GM21367 (cell line): ENCODE results near the gene DISP3.

Experiments used
- ATAC-seq: cut with Tn5 transposase; IDR thresholded peaks from one replicate; pipeline ENCODE4 v1.9.1; 2021; ENCODE audit not compliant: unreplicated experiment

DISP3 gene, protein sequence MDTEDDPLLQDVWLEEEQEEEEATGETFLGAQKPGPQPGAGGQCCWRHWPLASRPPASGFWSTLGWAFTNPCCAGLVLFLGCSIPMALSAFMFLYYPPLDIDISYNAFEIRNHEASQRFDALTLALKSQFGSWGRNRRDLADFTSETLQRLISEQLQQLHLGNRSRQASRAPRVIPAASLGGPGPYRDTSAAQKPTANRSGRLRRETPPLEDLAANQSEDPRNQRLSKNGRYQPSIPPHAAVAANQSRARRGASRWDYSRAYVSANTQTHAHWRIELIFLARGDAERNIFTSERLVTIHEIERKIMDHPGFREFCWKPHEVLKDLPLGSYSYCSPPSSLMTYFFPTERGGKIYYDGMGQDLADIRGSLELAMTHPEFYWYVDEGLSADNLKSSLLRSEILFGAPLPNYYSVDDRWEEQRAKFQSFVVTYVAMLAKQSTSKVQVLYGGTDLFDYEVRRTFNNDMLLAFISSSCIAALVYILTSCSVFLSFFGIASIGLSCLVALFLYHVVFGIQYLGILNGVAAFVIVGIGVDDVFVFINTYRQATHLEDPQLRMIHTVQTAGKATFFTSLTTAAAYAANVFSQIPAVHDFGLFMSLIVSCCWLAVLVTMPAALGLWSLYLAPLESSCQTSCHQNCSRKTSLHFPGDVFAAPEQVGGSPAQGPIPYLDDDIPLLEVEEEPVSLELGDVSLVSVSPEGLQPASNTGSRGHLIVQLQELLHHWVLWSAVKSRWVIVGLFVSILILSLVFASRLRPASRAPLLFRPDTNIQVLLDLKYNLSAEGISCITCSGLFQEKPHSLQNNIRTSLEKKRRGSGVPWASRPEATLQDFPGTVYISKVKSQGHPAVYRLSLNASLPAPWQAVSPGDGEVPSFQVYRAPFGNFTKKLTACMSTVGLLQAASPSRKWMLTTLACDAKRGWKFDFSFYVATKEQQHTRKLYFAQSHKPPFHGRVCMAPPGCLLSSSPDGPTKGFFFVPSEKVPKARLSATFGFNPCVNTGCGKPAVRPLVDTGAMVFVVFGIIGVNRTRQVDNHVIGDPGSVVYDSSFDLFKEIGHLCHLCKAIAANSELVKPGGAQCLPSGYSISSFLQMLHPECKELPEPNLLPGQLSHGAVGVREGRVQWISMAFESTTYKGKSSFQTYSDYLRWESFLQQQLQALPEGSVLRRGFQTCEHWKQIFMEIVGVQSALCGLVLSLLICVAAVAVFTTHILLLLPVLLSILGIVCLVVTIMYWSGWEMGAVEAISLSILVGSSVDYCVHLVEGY (N-terminal part only)

DNA sequence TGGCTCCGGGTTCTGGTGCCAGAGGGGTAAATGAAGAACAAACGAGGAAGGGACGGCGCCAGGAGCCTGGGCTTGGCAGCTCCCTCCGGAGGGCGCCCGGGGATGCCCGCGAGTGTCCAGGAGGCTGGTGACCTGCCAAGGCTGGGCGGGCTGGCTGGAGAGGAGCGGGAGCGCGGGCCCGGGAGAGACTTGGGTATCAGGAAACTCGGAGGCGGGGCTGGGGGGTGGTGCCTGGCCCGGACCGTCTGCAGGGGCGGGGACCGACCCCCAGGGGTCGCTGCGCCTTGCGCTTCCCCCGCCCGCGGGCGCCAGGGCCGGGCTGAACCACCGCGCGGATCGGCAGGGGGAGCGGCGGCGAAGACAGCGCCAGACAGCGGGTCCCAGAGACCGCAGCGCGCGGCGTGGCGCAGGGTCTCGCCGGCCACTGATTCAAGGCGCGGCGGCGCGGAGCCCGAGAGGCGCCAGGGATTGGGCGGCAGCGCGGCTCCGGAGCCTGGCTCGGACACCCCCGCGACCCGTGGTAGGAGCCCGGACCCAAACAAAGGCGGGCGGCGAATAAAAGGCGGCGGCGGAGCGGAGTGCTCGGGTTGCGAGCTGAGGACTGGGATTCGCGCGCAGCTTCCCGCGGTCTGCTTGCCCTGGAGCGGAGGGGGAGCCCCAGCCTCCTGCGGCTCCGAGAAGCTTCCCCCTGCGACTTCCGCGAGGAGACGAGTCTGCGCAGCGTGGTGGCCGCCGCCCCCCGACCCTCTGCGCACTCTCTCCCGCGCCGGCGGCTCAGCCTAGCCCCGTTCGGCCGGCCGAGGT is at the start of gene DISP3:
Gene DISP3 (plus strand): TSS at position 585 of the 804 bp plus-strand sequence. CDS start 21,838 bp downstream, outside the sequence.
- ATAC-seq = no peak

DNA sequence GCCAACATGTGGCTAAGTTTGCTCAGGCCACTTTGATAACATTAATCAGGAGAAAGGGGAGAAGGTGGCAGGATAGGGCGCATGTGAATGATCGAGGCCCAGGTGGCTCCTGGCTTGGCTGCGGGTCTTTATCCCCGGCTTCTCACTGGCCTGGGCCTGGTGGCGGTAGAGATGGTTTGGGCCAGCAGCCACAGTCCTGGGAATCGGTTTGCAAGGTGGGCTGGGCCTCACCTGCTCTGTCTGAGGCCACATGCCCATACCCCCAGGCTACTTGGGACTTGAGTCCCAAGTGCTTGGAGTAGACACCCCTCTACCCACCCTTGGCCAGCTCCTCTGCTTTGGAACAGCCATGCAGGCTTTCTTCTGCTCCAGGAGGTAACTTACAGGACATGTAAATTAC is 49.7 kb upstream of the DISP3 start:
- no peak for ATAC-seq

DNA sequence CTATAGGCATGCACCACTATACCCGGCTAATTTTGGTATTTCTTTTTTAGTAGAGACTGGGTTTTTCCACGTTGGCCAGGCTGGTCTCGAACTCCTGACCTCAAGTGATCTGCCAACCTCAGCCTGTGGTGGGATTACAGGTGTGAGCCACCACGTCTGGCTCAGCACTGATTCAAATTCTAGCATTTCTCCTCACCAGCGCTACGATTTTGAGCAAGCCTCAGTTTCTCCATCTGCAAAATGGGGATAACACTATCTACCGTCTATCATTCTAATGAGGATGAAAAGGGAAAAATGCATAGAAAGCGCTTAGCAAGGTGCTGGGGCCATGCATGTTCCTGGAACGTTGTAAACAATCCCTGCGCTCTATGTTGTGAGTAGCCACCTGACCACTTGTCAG is 49.0 kb upstream of the DISP3 start:
- no peak for ATAC-seq

DNA sequence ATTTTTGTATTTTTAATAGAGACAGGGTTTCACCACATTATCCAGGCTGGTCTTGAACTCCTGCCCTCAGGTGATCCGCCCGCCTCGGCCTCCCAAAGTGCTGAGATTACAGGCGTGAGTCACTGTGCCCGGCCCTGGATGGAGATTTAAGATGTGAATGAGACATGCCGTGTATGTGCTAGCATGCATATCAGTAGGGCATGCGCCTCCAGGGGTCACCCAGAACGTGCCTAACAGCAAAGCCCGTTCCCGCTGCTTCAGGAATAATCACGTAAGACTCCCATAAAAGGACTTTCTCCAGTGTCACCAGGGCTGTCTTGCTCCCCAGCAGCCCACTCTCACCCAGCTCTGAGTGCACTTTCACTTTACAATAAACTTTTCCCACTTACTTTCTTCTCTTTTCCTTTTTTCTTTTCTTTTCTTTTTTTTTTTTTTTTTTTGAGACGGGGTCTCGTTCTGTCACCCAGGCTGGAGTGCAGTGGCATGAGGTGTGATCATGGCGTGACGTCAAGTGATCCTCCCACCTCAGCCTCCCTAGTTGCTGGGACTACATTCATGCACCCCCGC is 46.9 kb upstream of the DISP3 start:
- no peak for ATAC-seq

DNA sequence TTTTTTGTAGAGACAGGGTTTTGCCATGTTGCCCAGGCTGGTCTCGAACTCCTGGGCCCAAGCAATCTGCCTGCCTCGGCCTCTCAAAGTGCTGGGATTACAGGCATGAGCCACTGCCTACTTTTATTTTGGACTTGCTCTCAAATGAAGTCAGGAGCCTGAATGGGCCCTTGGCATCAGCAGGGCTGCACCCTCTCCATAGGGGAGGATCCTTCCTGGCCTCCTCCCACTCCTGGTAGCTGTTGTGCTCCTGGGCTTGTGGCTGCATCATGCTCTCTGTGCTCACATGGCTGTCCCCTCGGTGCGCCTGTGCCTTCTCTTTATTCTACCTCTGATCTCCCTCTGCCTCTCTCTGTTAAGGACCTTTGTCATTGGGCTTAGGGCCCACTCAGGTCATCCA is 46.4 kb upstream of the DISP3 start:
- ATAC-seq = no peak

DNA sequence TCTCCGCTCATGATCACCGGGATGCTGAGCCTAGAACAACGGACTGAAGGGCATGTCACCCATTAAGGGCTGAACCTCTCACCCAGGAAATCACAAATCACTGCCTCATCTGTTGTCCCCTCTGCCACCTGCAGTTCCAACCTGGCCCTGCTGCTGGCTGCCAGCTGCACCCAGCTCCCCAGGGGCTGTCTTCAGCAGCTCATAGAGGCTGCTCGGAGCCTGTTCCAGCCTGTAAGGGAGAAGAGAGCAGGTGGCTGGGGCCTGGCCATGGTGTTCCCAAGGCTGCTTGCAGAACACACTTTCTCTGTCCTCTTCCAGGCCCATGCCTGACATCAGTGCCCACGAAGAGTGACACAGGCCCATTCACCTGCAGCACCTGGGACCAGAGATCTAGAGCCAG is 44.5 kb upstream of the DISP3 start:
- no peak for ATAC-seq

DNA sequence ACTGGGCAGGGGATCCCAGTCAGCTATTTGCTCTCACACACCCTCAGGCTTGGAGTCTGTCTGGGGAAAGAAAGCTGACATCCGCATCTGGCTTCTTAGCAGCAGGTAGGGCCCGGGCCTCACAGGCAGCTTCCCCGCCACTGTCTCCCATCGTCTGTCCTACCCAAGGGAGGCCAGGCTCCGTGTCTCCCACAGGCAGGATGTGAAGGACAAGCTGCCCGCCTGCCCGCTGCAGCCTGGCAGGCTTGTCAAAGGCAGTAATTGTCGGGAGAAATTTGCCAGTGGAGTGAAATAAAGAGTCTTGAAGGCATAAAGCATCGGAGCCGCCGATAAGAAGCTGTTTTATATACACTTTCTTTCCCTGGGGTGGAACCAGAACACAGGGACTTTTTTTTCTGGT is 44.0 kb upstream of the DISP3 start:
- ATAC-seq = no peak

DNA sequence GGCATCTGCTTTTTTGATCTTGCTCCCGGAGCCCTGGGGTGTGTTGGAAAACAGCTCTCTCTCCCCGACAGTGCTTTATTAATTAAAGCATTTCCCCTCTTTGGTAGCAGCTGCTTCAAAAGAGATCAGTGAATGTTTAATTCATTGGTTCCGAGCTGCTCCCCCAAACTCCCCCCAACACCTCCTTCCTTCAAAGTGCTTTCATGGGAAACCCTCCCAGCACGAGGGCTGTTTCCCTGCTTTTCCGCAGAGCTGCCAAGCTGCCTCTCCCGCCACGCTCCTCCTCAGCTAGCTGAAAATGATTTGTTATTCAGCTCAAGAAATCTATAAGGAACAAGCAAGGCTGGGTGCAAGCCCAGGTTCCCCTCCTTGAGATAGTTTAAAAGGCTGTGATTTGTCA is 40.0 kb upstream of the DISP3 start:
- ATAC-seq = no peak

DNA sequence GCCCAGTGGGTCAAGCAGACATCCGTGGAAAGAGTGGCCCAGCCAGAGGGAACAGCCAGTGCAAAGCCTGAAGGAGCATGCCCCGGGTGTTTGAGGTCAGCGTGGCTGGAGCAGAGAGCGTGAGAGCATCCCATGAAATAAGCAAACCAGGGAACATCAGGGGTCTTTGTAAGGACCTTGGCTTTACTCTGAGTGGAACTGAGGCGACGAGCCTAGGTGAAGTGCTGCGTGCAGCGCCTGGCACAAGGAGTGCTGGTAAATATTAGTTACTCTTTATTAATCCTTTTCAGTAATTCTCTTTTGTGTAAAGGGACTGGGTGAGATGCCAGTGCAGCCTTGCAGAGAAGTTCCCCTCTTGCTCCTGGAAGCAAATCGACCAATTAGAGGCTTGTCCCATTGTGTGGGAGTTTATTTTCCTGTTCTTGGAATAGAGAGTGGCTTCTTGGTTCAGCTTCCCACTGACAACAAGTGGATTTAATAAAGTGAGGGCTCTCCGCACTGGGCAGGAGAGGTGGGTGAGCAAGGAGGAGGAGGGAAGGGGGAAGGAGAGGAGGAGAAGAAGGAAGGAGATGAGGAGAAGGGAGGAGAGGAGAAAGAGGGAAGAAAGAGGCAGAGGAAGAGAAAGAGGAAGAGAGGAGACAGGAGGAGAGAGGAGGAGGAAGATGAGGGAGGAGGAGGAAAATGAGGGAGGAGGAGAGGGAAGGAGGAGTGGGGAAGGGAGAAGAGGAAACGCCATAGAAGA is 37.6 kb upstream of the DISP3 start:
- ATAC-seq = no peak

DNA sequence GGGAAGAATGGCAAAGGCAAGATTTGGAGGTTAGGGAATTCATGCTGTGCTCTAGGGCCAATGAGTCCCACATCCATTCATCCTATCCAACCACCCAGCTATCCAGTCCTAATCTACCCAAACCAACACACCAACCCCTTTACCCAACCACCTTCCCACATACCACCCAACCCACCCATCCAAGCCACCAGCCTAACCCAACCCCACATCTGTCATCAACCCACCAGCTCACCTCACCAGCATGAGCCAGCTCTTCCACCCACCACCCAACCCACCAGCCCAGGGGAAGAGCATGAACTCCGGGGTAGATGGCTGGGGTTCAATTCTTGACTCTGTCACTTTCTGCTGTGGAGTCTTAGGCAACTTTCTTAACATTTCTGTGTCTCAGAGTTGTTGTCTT is 35.9 kb upstream of the DISP3 start:
- ATAC-seq = no peak

DNA sequence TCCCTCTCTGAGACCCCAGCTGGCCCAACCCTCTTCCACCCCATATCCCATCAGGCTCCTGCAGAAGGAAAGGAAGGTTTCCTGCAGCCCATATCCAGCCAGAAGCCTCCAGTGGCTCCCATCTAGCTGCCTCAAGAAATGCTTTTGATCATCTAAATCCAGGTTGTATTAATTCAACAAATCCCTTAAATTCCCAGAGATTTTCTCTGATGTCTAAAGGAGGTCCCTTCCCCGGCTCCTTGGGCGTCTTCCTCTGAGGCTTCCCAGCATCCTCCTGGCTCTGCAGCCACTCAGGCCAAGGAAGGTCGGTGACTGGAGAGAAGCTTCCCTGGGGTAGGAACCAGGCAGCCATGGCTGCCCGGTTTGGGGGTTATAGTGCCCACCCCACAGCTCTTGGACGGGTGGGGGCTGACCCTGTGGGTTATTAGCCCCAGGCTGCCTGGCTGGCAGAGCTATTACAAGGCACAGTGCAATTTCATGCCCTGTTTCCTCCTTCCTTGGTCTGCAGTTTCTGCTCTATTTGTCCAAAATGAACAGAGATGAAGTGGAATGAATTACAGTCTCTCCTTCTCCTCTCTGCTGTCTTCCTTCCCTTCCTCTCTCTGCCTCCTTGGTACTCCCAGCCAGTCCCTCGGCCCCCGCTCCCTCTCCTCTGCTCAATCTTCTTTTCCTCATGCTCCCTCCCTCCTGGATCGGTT is 34.8 kb upstream of the DISP3 start:
- ATAC-seq = no peak

DNA sequence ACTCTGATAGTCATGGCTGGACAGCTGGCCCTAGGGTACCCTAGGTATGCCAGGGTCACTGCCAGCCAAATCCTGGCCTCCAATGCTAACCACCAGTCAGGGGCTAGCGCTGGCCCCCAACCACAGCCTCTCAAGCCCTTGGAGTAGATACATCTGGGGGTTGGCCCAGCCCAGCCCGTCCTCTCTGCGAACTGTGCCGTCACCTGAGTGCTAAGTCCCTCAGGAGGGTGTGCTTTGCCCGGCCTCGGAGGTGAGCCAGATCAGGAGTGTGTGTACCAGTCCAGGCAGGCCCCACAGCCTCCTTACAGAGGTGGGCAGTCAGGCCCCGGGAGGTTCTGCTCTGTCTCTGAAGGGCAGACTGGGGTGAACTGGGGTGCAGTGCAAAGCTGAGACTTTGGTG is 34.0 kb upstream of the DISP3 start:
- no peak for ATAC-seq

DNA sequence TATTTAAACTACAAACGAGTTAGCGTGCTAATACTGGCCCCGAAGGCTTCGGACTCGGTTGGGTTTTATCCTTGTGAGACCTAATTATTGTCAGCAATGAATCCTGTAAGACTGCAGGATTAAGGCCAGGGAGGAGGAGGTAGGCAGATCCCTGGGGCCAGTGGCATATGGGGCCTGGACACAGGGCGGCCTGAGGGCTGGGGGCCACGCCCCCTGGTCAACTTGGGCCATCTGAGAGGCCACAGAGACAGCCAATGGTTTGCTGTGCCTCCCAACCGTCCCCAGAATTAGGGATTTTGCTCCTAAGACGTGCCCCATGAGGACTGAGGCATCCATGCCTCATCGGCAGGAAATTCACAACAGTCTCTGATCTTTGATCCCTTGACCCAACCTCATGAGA is 31.1 kb upstream of the DISP3 start:
- no peak for ATAC-seq

DNA sequence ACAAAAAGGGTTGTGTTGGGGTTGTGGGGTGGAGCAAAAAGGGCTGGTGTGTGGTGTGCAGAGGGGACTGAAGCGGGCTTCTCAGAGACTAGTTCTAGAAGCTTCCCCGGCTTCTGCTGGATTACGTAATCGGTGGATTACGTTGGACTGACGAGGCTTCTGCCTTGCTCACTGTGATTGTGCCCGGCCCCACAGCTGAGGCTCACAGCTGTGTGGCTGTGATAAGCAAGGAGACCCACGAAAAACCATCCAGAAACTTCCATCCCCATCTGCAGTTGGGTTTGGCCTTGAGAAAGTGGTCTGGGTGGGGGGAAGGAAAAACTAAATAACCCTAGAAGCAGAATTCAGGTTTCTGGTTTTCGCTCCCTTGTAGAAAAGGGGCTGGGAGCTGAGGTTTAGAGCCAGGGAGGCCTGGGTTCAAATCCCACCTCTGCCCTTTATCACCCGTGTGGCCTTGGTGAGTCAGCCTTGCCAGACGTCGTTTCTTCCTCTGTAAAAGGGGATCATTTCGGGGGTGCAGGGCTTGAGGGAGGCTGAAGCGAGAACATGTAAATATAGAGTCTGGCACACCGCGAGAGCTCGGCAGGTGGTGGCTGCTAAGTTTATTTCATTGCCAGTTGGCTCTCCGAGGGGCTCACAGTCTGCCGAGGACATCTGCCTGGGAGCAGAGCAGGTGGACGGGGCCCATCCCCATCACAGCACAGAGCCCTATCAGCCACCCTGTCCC is 30.4 kb upstream of the DISP3 start:
- no peak for ATAC-seq

DNA sequence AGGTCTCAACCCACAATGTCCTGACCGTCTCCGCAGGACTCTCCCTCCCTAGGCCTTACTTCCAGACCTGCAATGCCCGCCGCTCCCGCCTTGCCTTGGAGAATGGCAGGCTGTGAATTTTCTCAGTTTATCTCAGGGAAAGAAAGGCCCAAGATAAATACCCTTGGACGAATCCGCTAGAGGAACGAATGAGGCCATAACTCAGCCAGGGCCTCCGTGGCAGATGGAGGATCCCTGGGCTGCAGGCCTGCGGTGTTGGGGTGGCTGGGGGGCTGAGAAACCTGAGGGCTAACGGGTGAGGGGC is 29.9 kb upstream of the DISP3 start:
- ATAC-seq = no peak

DNA sequence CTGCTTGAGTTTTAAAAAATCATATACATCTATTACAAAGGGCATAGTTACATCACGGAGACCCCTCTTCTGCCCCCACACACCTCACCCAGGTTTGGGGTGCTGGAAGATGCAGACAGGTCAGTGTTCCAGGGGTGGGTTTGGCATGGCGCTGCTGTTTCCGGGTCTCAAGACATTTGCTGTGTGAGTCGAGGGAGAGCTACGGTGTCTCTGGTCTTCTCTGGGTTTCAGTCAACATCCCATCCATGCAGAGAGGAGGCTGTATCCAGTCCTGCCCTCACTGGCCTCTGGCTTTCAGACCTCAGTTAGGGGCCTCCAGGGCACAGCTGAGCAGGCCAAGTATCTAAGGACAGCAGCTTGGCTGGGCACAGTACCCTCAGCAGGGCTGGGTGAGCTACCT is 28.6 kb upstream of the DISP3 start:
- no peak for ATAC-seq

DNA sequence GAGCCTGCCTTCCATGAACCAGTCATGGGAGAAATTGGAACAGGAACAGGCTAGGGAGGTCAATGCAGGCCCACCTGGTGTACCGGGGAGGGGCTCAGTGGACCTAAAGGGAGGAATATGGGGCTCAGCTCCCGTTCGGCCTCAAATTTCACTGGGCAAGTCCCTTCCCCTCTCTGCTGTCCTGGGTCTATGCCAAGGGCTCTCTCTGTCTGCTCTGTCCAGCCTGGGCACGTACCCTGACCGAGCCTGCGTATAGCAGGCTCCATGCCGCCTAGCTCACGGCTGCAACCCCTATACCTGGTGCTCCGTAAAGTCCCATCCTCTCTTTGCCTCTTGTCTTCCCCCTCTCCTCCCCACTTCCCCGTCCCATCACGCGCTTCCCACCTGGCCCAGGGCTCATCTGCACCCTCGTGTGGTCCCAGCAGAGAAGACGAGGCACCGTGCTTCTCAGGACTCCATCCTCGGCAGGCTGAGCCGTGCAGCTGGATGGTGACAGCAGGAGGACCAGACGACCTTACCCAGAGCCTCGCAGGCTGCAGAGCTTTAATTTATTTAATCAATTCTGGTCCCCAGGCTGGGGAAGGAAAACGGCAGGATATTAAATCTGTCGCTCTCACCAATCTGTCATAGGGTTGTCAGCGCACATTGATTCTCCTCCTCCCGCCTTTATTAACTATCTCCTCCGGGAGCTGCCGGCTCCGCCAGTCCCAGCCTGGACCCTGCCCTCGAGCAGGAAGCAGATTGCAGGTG is 25.0 kb upstream of the DISP3 start:
- no peak for ATAC-seq
